AG04450 (cell line): Measurements from ENCODE around the gene TOR1A. TPM values are rescaled to one million over a fixed set of nuclear protein-coding genes. Genes with fewer than 3 reads are reported as not detected.

Source experiments
- CTCF ChIA-PET: fragments of 300-600, 350-600 bp; formaldehyde crosslinking; extraction: SDS; loops from one replicate; lab custom pipeline; 2022; ENCODE audit warnings: antibody characterized with exemption, inconsistent platforms; lab: Charles Lee
- POLR2A ChIA-PET: fragments of 350-600 bp; formaldehyde crosslinking; extraction: SDS; loops from one replicate; lab custom pipeline; 2021; ENCODE audit warnings: antibody characterized with exemption, inconsistent platforms; lab: Yijun Ruan, JAX
- DNase-seq: peaks from one replicate; pipeline ENCODE4 v3.0.0-alpha.2; 2011; ENCODE audit warnings: low read depth, low spot score
- H3K27ac ChIP-seq: one replicate; pipeline ENCODE4 v1.5.1; 2012; ENCODE audit warnings: low read depth, low read length, control low read depth
- H3K27me3 ChIP-seq: one replicate; pipeline ENCODE4 v1.6.0; 2012; ENCODE audit warnings: low read length; ENCODE audit not compliant: control insufficient read depth, insufficient read depth
- H3K4me3 ChIP-seq: 2 replicates; pipeline ENCODE4 v1.5.1; 2011; ENCODE audit warnings: mild to moderate bottlenecking, low read depth, low read length, control low read depth
- H3K9me3 ChIP-seq: 2 replicates; pipeline ENCODE4 v1.5.1; 2012; ENCODE audit warnings: low read length; ENCODE audit not compliant: control insufficient read depth, insufficient read depth
- polyA plus RNA-seq: library from polyadenylated mRNA; depleted of rRNA; stranded (reverse); fragments of >200 nt; gene quantifications from 2 replicates; pipeline ENCODE4 v1.2.3, GENCODE V29; 2011; rRNA removed
- small RNA-seq: library from RNA; depleted of rRNA; stranded (forward); fragments of <200 nt; gene quantifications from one replicate; pipeline ENCODE3, GENCODE V24; 2012; ENCODE audit warnings: low read depth; ENCODE audit not compliant: insufficient read length
- TF ChIP-seq, protein P1 (sequence below): IDR thresholded peaks from 2 replicates; pipeline ENCODE4 v1.5.1; 2011; ENCODE audit warnings: low read depth, low read length, control low read depth, inconsistent platforms

Gene TOR1A
- polyA plus RNA-seq, 1 experiment: 78.5 TPM

DNA sequence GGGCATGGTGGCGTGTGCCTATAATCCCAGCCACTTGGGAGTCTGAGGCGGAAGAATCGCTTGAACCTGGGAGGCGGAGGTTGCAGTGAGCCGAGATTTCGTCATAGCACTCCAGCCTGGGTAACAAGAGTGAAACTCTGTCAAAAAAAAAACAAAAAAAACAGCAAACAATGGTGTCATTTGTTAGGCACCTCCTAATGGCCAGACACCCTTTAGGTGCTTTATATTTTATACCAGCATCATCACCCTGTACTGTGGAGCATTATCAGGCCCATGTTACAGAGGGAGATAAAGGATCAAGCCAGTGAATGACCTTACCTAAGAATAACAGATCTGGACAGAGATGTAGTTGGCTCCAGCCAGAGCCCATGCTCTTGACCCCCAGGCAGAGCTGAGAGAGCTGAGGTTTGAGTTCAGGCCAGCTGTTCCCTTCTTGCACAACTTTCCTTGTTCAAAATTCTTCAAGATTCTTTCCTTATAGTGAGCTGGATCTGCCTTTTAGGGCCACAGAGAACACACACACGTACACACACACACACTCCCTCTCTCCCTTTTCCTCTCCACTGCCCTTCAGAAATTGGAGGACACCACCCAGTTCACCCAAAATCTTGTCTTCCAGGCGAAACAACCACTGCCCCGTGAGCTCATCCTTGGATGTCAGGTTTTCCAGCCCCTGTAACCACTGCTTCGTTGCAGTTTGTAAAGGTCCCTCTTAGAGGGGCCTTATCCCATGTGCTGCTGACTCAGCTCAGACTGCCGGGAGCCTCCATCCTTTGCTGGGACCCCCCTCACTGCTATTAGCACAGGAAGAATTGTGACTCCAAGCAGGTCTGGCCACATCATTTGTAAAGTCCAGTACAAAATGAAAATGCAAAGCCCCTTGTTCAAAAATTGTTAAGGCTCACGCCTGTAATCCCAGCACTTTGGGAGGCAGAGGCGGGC, 60.7 kb downstream of the TOR1A start:
- no peaks in the 10 kb centered on the region for H3K9me3 ChIP-seq
- no peaks in the 10 kb centered on the region for H3K27me3 ChIP-seq
- DNase-seq: peak; percentile 54
- ChIA-PET CTCF (interaction anchor here (1.1 to 1.8 kb wide), 4 partner anchors 13 to 37 kb away, joined by 4 to 10 read pairs (median 8); no protein-coding TSS in a partner anchor), POLR2A (interaction anchor here (0.7 to 2.5 kb wide), 7 partner anchors 10 to 617 kb away, joined by 3 to 19 read pairs (median 6); partner anchors contain the start of genes ASB6 and PTGES)
- TF ChIP-seq, protein P1, sequence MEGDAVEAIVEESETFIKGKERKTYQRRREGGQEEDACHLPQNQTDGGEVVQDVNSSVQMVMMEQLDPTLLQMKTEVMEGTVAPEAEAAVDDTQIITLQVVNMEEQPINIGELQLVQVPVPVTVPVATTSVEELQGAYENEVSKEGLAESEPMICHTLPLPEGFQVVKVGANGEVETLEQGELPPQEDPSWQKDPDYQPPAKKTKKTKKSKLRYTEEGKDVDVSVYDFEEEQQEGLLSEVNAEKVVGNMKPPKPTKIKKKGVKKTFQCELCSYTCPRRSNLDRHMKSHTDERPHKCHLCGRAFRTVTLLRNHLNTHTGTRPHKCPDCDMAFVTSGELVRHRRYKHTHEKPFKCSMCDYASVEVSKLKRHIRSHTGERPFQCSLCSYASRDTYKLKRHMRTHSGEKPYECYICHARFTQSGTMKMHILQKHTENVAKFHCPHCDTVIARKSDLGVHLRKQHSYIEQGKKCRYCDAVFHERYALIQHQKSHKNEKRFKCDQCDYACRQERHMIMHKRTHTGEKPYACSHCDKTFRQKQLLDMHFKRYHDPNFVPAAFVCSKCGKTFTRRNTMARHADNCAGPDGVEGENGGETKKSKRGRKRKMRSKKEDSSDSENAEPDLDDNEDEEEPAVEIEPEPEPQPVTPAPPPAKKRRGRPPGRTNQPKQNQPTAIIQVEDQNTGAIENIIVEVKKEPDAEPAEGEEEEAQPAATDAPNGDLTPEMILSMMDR: no peak
- peak overlapping the region; percentile 97 for H3K27ac ChIP-seq
- H3K4me3 ChIP-seq: no peak overlapping the region

Small RNAs within 50 kb of the gene (small RNA-seq; reads per million reads assigned to genes)
- gene MIR6855: not detected

Other genes starting within 250 kb of the TOR1A start
- 0.26 and 0.30 TPM in 2 replicates for gene C9orf50, start 203.0 kb downstream of the TOR1A start, polyA plus RNA-seq
- gene NTMT1, start 198.0 kb downstream of the TOR1A start, polyA plus RNA-seq: 49.3 and 50.4 TPM in 2 replicates
- 11.6 and 15.3 TPM in 2 replicates for gene ASB6, start 182.0 kb downstream of the TOR1A start, polyA plus RNA-seq
- gene PRRX2, start 158.5 kb downstream of the TOR1A start, polyA plus RNA-seq: 8.3 and 15.0 TPM in 2 replicates
- 17.0 and 21.4 TPM in 2 replicates for gene PTGES, start 71.1 kb downstream of the TOR1A start, polyA plus RNA-seq
- gene TOR1B, start 21.0 kb downstream of the TOR1A start, polyA plus RNA-seq: 26.3 and 31.0 TPM in 2 replicates
- gene C9orf78, start 11.1 kb upstream of the TOR1A start, polyA plus RNA-seq: 51.4 and 66.8 TPM in 2 replicates
- gene USP20, start 11.3 kb upstream of the TOR1A start, polyA plus RNA-seq: 10.3 and 13.2 TPM in 2 replicates
- gene FNBP1, start 219.1 kb upstream of the TOR1A start, polyA plus RNA-seq: 19.1 and 22.3 TPM in 2 replicates
- gene GPR107, start 229.8 kb upstream of the TOR1A start, polyA plus RNA-seq: 39.3 and 45.1 TPM in 2 replicates